GM10847 (cell line): ENCODE results near the gene PSMD2.
A peak's percentile ranks its signal among the peaks of the same experiment; 100 is the strongest.

Experiments
- POLR2A ChIP-seq: IDR thresholded peaks from 2 replicates; pipeline ENCODE4 v1.6.1; 2011; ENCODE audit not compliant: insufficient read length; ENCODE audit errors: extremely low read depth

PSMD2 gene

GRCh38 chr3:184298759-184299487, at the start of gene PSMD2:
Gene PSMD2, plus strand, starts transcription at chr3:184299241. Its CDS starts 26 bp downstream, at chr3:184299267.
- peak; percentile 73 for TF ChIP-seq POLR2A

GRCh38 chr3:184249412-184250166, 49.5 kb upstream of the PSMD2 start, which contains the start of gene EEF1AKMT4:
Gene EEF1AKMT4, plus strand, starts transcription at chr3:184249672. Its CDS starts 23 bp downstream, at chr3:184249695.
- TF ChIP-seq POLR2A = peak; percentile 44

- no peak for TF ChIP-seq POLR2A
These were observed 48.7 kb upstream of the PSMD2 start for GRCh38 chr3:184250167-184250828.

- TF ChIP-seq POLR2A = no peak
These were observed 43.6 kb upstream of the PSMD2 start for GRCh38 chr3:184255291-184256039.

GRCh38 chr3:184257083-184257915, 41.7 kb upstream of the PSMD2 start:
- no peak for TF ChIP-seq POLR2A

GRCh38 chr3:184258926-184259325, 40.1 kb upstream of the PSMD2 start:
- TF ChIP-seq POLR2A = no peak

- TF ChIP-seq POLR2A = no peak
These were observed 39.6 kb upstream of the PSMD2 start for GRCh38 chr3:184259396-184259877.

- TF ChIP-seq POLR2A = no peak
These were observed 38.9 kb upstream of the PSMD2 start for GRCh38 chr3:184259878-184260723.

GRCh38 chr3:184260724-184261269, 38.2 kb upstream of the PSMD2 start:
- no peak for TF ChIP-seq POLR2A

- no peak for TF ChIP-seq POLR2A
These were observed 37.7 kb upstream of the PSMD2 start, which contains the start of gene CAMK2N2 for GRCh38 chr3:184261270-184261853. Gene CAMK2N2, minus strand, starts transcription at chr3:184261553. Its CDS starts 268 bp downstream, at chr3:184261285.

GRCh38 chr3:184261854-184262763, 36.9 kb upstream of the PSMD2 start:
- TF ChIP-seq POLR2A = no peak

GRCh38 chr3:184262764-184263179, 36.3 kb upstream of the PSMD2 start:
- TF ChIP-seq POLR2A = no peak

- no peak for TF ChIP-seq POLR2A
These were observed 26.8 kb upstream of the PSMD2 start for GRCh38 chr3:184272269-184272668.
